ENCODE results near the gene DMBX1.

GRCh38 chr1:46471848-46472492 lies 17.7 kb upstream of the DMBX1 start:
- TF ChIP-seq, protein P1, sequence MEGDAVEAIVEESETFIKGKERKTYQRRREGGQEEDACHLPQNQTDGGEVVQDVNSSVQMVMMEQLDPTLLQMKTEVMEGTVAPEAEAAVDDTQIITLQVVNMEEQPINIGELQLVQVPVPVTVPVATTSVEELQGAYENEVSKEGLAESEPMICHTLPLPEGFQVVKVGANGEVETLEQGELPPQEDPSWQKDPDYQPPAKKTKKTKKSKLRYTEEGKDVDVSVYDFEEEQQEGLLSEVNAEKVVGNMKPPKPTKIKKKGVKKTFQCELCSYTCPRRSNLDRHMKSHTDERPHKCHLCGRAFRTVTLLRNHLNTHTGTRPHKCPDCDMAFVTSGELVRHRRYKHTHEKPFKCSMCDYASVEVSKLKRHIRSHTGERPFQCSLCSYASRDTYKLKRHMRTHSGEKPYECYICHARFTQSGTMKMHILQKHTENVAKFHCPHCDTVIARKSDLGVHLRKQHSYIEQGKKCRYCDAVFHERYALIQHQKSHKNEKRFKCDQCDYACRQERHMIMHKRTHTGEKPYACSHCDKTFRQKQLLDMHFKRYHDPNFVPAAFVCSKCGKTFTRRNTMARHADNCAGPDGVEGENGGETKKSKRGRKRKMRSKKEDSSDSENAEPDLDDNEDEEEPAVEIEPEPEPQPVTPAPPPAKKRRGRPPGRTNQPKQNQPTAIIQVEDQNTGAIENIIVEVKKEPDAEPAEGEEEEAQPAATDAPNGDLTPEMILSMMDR (IDR thresholded peaks at IDR 0.05; ENCODE audit: low read length): no peak
- TF ChIP-seq EZH2 (IDR thresholded peaks at IDR 0.05; ENCODE audit: borderline replicate concordance, low read length): no peak
